Osteocyte (in vitro differentiated cells): ENCODE data around the gene FBXW10B. TPM values are rescaled to one million over a fixed set of nuclear protein-coding genes. Genes with fewer than 3 reads are reported as not detected.
"Not testable (repeated sequence)": the region's sequence is repeated elsewhere in the genome, so short reads cannot be mapped to it uniquely, and the experiment has no call there.

ENCODE experiments used
- DNase-seq: peaks from one replicate; pipeline ENCODE4 v3.0.0; 2021; ENCODE audit warnings: mixed read lengths; ENCODE audit not compliant: unreplicated experiment; ENCODE audit errors: extremely low spot score
- H3K27ac Mint-ChIP-seq: one replicate; pipeline ENCODE4 v1.8.0; 2021; ENCODE audit warnings: mild to moderate bottlenecking, mixed read lengths; ENCODE audit not compliant: unreplicated experiment
- H3K27me3 Mint-ChIP-seq: one replicate; pipeline ENCODE4 v1.8.0; 2021; ENCODE audit warnings: mixed read lengths; ENCODE audit not compliant: unreplicated experiment
- H3K36me3 Mint-ChIP-seq: one replicate; pipeline ENCODE4 v1.8.0; 2021; ENCODE audit warnings: mixed read lengths; ENCODE audit not compliant: unreplicated experiment
- H3K4me1 Mint-ChIP-seq: one replicate; pipeline ENCODE4 v1.8.0; 2021; ENCODE audit warnings: mixed read lengths; ENCODE audit not compliant: unreplicated experiment
- H3K4me3 Mint-ChIP-seq: one replicate; pipeline ENCODE4 v1.8.0; 2021; ENCODE audit warnings: mild to moderate bottlenecking, moderate library complexity, mixed read lengths; ENCODE audit not compliant: unreplicated experiment
- H3K9me3 Mint-ChIP-seq: one replicate; pipeline ENCODE4 v1.8.0; 2021; ENCODE audit warnings: mixed read lengths; ENCODE audit not compliant: unreplicated experiment
- total RNA-seq: library from RNA; stranded (reverse); gene quantifications from 2 replicates; pipeline ENCODE4 v1.2.1, GENCODE V29; 2021

The FBXW10B gene
- total RNA-seq, 1 donor from 2014 or later: 0.40 TPM

- DNase-seq, H3K36me3 Mint-ChIP-seq, H3K9me3 Mint-ChIP-seq, H3K27me3 Mint-ChIP-seq, H3K4me3 Mint-ChIP-seq, H3K4me1 Mint-ChIP-seq, H3K27ac Mint-ChIP-seq: not testable (repeated sequence)
These were observed 28.7 kb downstream of the FBXW10B start for GRCh38 chr17:15590844-15591243.

- not testable (repeated sequence) for H3K27ac Mint-ChIP-seq, H3K27me3 Mint-ChIP-seq, H3K4me3 Mint-ChIP-seq, H3K4me1 Mint-ChIP-seq, H3K36me3 Mint-ChIP-seq, H3K9me3 Mint-ChIP-seq, DNase-seq
These were observed 29.7 kb downstream of the FBXW10B start for GRCh38 chr17:15589544-15590536.

- not testable (repeated sequence) for H3K9me3 Mint-ChIP-seq, H3K27ac Mint-ChIP-seq, H3K4me1 Mint-ChIP-seq, H3K36me3 Mint-ChIP-seq, DNase-seq, H3K27me3 Mint-ChIP-seq, H3K4me3 Mint-ChIP-seq
These were observed 31.5 kb downstream of the FBXW10B start for GRCh38 chr17:15588017-15588416.

GRCh38 chr17:15583313-15583712 is 36.2 kb downstream of the FBXW10B start:
- H3K36me3 Mint-ChIP-seq: not testable (repeated sequence)

GRCh38 chr17:15581462-15581861 is 38.0 kb downstream of the FBXW10B start:
- H3K36me3 Mint-ChIP-seq, H3K9me3 Mint-ChIP-seq, DNase-seq, H3K27ac Mint-ChIP-seq, H3K27me3 Mint-ChIP-seq, H3K4me3 Mint-ChIP-seq: not testable (repeated sequence)
- H3K4me1 Mint-ChIP-seq: peaks cover 12% of the 10 kb centered on the region

More at GRCh38 chr17:15583313-15583712, 36.2 kb downstream of the FBXW10B start:
- DNase-seq, H3K27me3 Mint-ChIP-seq, H3K4me1 Mint-ChIP-seq, H3K9me3 Mint-ChIP-seq, H3K27ac Mint-ChIP-seq, H3K4me3 Mint-ChIP-seq: not testable (repeated sequence)

GRCh38 chr17:15576848-15577247 is 42.7 kb downstream of the FBXW10B start:
- H3K9me3 Mint-ChIP-seq, H3K27ac Mint-ChIP-seq, DNase-seq: not testable (repeated sequence)

GRCh38 chr17:15574660-15575059 is 44.8 kb downstream of the FBXW10B start:
- not testable (repeated sequence) for H3K27ac Mint-ChIP-seq, H3K36me3 Mint-ChIP-seq, H3K9me3 Mint-ChIP-seq, H3K4me3 Mint-ChIP-seq, DNase-seq, H3K27me3 Mint-ChIP-seq
- H3K4me1 Mint-ChIP-seq: peaks cover 15% of the 10 kb centered on the region

More at GRCh38 chr17:15576848-15577247, 42.7 kb downstream of the FBXW10B start:
- H3K4me1 Mint-ChIP-seq: peaks cover 15% of the 10 kb centered on the region
- not testable (repeated sequence) for H3K36me3 Mint-ChIP-seq, H3K4me3 Mint-ChIP-seq, H3K27me3 Mint-ChIP-seq

GRCh38 chr17:15573870-15574269 is 45.6 kb downstream of the FBXW10B start:
- peaks cover 15% of the 10 kb centered on the region for H3K4me1 Mint-ChIP-seq
- not testable (repeated sequence) for H3K36me3 Mint-ChIP-seq, DNase-seq, H3K9me3 Mint-ChIP-seq, H3K27ac Mint-ChIP-seq, H3K4me3 Mint-ChIP-seq, H3K27me3 Mint-ChIP-seq

Other genes with a start within 250 kb of the FBXW10B start
- 9.6 and 10.1 TPM in 2 replicates for gene CDRT4, start 152.1 kb downstream of the FBXW10B start, total RNA-seq
- gene TVP23C, start 56.2 kb downstream of the FBXW10B start, total RNA-seq: 22.1 and 26.4 TPM in 2 replicates
- 23.5 and 26.3 TPM in 2 replicates for gene TRIM16, start 64.6 kb upstream of the FBXW10B start, total RNA-seq
- gene ZNF286A, start 80.0 kb upstream of the FBXW10B start, total RNA-seq: 38.5 and 39.0 TPM in 2 replicates
- 0.21 and 0.78 TPM in 2 replicates for gene TBC1D26, start 112.6 kb upstream of the FBXW10B start, total RNA-seq